Cardiac fibroblast (primary cell): ENCODE measurements around the gene PDIA4.
A peak's percentile ranks its signal among the peaks of the same experiment; 100 is the strongest.

Experiments used
- DNase-seq, 2 donors: peaks; one replicate each; pipeline versions ENCODE4 v3.0.0 to v3.0.0-alpha.2; 2010; ENCODE audit warnings: low read depth in 2 of 2
- H3K4me3 ChIP-seq, 2 donors: replicated peaks in 1 of 2; 1 replicate in 1 of 2; 2 replicates in 1 of 2; pipeline ENCODE4 v1.5.1; 2011; ENCODE audit warnings: low read depth in 2 of 2, low read length in 2 of 2, mild to moderate bottlenecking in 2 of 2, moderate library complexity in 1 of 2
- TF ChIP-seq, protein P1 (sequence below): IDR thresholded peaks from one replicate; pipeline ENCODE4 v1.5.1; 2011; ENCODE audit warnings: low read depth, mild to moderate bottlenecking, low read length, inconsistent platforms

The PDIA4 gene

GRCh38 chr7:148994576-148994975 lies 33.7 kb downstream of the PDIA4 start:
- H3K4me3 ChIP-seq, result no peak overlapping the region
- TF ChIP-seq, protein P1, sequence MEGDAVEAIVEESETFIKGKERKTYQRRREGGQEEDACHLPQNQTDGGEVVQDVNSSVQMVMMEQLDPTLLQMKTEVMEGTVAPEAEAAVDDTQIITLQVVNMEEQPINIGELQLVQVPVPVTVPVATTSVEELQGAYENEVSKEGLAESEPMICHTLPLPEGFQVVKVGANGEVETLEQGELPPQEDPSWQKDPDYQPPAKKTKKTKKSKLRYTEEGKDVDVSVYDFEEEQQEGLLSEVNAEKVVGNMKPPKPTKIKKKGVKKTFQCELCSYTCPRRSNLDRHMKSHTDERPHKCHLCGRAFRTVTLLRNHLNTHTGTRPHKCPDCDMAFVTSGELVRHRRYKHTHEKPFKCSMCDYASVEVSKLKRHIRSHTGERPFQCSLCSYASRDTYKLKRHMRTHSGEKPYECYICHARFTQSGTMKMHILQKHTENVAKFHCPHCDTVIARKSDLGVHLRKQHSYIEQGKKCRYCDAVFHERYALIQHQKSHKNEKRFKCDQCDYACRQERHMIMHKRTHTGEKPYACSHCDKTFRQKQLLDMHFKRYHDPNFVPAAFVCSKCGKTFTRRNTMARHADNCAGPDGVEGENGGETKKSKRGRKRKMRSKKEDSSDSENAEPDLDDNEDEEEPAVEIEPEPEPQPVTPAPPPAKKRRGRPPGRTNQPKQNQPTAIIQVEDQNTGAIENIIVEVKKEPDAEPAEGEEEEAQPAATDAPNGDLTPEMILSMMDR, result no peak
- DNase-seq, result no peak

DNA sequence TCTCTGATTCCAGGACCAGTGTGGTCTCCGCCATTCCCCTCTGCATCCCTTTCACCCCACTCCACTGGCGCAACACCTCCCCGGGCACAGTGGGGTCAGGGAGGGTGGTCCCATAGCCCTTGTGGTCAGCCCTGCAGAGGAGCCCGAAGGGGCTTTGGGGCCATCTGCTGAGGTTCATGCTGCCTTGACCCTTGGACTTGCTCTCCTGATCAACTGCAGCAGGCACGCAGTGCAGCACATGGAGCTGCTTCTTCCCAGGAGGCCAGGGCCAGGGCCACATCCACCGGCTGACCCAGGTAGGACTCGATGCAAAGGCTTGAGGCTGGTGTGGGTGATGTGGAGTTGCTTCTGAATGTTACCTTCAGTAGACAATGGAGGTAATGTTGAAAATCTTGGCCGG lies 35.1 kb downstream of the PDIA4 start:
- TF ChIP-seq, protein P1, result no peak
- no peak for DNase-seq
- no peak overlapping the region for H3K4me3 ChIP-seq

- DNase-seq, result no peak
- TF ChIP-seq, protein P1, result no peak
- H3K4me3 ChIP-seq, result no peak overlapping the region
Observed at GRCh38 chr7:148991536-148991935, 36.8 kb downstream of the PDIA4 start.

- H3K4me3 ChIP-seq, result peak overlapping the region; percentile 57 to 83
- TF ChIP-seq, protein P1, result no peak
- no peak for DNase-seq
Observed at GRCh38 chr7:148987751-148988512, 40.4 kb downstream of the PDIA4 start.

DNA sequence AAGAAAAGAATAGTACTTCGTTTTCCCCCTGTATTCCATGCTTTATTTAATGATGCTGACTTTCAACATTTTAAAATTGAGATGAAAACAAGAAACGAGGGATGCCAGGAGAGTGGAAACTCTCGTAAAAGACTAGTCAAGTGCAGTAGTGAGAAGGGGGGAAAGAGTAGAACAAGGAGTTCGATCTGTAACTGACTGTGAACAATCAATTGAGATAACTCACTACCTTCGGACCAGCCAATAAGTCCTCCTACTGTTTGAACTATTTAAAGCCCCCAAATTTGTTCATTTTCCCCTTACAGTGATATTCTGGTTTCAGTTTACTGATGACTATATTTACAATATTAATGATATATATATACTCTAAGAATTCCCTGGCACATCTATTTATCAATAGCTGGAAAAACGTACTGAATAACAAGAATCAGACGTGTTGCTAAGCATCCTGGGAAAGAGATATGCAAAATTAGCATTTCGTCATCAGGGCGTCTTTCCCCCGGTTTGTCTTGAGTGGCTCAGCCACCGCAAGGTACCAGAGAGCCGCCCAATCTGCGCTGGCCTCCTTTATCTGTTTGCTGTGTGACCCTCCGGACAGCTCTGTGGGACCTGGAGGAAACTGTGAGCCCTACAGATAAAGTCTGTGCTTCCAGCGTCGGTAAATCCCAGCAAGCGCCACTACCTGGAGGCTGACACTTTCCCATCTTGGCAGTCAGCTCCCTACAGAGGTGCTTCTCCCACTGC lies 41.1 kb downstream of the PDIA4 start:
- H3K4me3 ChIP-seq, result peak overlapping the region; percentile 57 to 83
- TF ChIP-seq, protein P1, result no peak
- peak; percentile 91 to 93 for DNase-seq

DNA sequence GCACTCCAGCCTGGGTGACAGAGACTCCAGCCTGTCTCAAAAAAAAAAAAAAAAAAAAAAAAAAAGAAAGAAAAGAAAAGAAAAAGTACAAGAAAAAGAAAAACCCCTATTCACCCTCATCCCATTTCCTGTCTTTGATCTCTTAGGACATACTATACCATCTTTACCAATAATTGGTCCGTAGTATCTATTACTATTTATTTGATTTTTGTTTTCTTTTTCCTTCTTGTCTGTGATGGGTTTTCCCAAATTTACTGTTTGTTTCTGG lies 41.6 kb downstream of the PDIA4 start:
- TF ChIP-seq, protein P1, result no peak
- no peak for DNase-seq
- H3K4me3 ChIP-seq, result no peak overlapping the region
